SU-DHL-6 (cell line): ENCODE measurements around the gene LONRF2.
"Not testable (repeated sequence)": the region's sequence is repeated elsewhere in the genome, so short reads cannot be mapped to it uniquely, and the experiment has no call there.

Experiments
- H2AFZ ChIP-seq: fragments of 200-600 bp; sonication (generic); 2 replicates; pipeline ENCODE4 v1.6.1; 2014; ENCODE audit warnings: low read depth, mild to moderate bottlenecking, moderate library complexity, mixed read lengths, antibody characterized with exemption, low read length; ENCODE audit not compliant: severe bottlenecking
- H3F3A ChIP-seq: fragments of 200-600 bp; shearing (Covaris generic); 2 replicates; pipeline ENCODE4 v1.6.0; 2016; ENCODE audit warnings: antibody characterized with exemption, mild to moderate bottlenecking; ENCODE audit not compliant: insufficient read depth
- H3K27ac ChIP-seq: fragments of 200-600 bp; sonication (generic); 2 replicates; pipeline ENCODE4 v1.5.1; 2016; ENCODE audit warnings: low read depth, mild to moderate bottlenecking, low read length, moderate library complexity, mixed read lengths
- H3K27me3 ChIP-seq: fragments of 200-600 bp; sonication (generic), shearing (Covaris generic); 2 replicates; pipeline ENCODE4 v1.6.0; 2014; ENCODE audit warnings: mild to moderate bottlenecking, low read length
- H3K36me3 ChIP-seq: fragments of 200-600 bp; sonication (generic); 2 replicates; pipeline ENCODE4 v1.6.1; 2014; ENCODE audit warnings: mild to moderate bottlenecking, low read length, mixed read lengths
- H3K4me2 ChIP-seq: fragments of 300-600, 200-600 bp; shearing (Covaris generic), sonication (generic); 2 replicates; pipeline ENCODE4 v1.6.0; 2014; ENCODE audit warnings: low read length, low read depth, mild to moderate bottlenecking; ENCODE audit not compliant: poor library complexity, severe bottlenecking
- H3K4me3 ChIP-seq: fragments of 200-600 bp; sonication (generic); 2 replicates; pipeline ENCODE4 v1.5.1; 2014; ENCODE audit warnings: antibody characterized with exemption, low read length, mild to moderate bottlenecking, mixed read lengths; ENCODE audit not compliant: insufficient read depth, poor library complexity, severe bottlenecking
- H3K79me2 ChIP-seq: fragments of 200-600 bp; sonication (generic); 2 replicates; pipeline ENCODE4 v1.6.1; 2014; ENCODE audit warnings: mild to moderate bottlenecking, low read length, moderate library complexity; ENCODE audit not compliant: insufficient read depth
- H3K9ac ChIP-seq: fragments of 200-600 bp; sonication (generic); 2 replicates; pipeline ENCODE4 v1.7.0; 2014; ENCODE audit warnings: mild to moderate bottlenecking, low read length
- H3K9me2 ChIP-seq: fragments of 200-600 bp; sonication (generic); replicated peaks from 2 replicates; pipeline ENCODE4 v1.6.1; 2014; ENCODE audit warnings: low read length; ENCODE audit not compliant: insufficient read depth
- H3K9me3 ChIP-seq: fragments of 200-600 bp; sonication (generic); 2 replicates; pipeline ENCODE4 v1.6.1; 2014; ENCODE audit warnings: low read length, mixed read lengths; ENCODE audit not compliant: insufficient read depth
- H4K20me1 ChIP-seq: fragments of 200-600 bp; sonication (generic); 2 replicates; pipeline ENCODE4 v1.6.1; 2014; ENCODE audit warnings: low read depth, mild to moderate bottlenecking, antibody characterized with exemption, low read length, moderate library complexity, mixed read lengths
- CTCF ChIP-seq: fragments of 200-600 bp; sonication (generic); IDR thresholded peaks from one replicate; pipeline ENCODE4 v1.5.1; 2017; ENCODE audit warnings: antibody characterized with exemption, mild to moderate bottlenecking, low read length, moderate library complexity; ENCODE audit not compliant: insufficient read depth, poor library complexity, severe bottlenecking
- EZH2phosphoT487 ChIP-seq: fragments of 200-600 bp; sonication (generic), shearing (Covaris generic); conservative IDR thresholded peaks from 2 replicates; pipeline ENCODE4 v1.6.1; 2018; ENCODE audit warnings: mild to moderate bottlenecking, antibody characterized with exemption, low read length, moderate library complexity, mixed read lengths

The LONRF2 gene

GRCh38 chr2:100359576-100359975, 37.3 kb upstream of the LONRF2 start:
- no peaks in the 10 kb centered on the region for H3F3A ChIP-seq
- H3K79me2 ChIP-seq: no peaks in the 10 kb centered on the region
- TF ChIP-seq CTCF (no peak), EZH2phosphoT487 (no peak)
- no peak overlapping the region for H3K27ac ChIP-seq
- no peak overlapping the region for H2AFZ ChIP-seq
- H3K4me3 ChIP-seq: no peak overlapping the region
- H3K4me2 ChIP-seq: no peak overlapping the region
- no peaks in the 10 kb centered on the region for H4K20me1 ChIP-seq
- no peaks in the 10 kb centered on the region for H3K9me2 ChIP-seq
- peaks cover 3% of the 10 kb centered on the region; the same call in 1 of the 2 replicates for H3K27me3 ChIP-seq
- no peak overlapping the region for H3K9ac ChIP-seq
- no peaks in the 10 kb centered on the region for H3K9me3 ChIP-seq
- H3K36me3 ChIP-seq: no peaks in the 10 kb centered on the region

- Histone ChIP-seq H3K9ac (no peak overlapping the region), H3K36me3 (no peaks in the 10 kb centered on the region), H3K4me2 (no peak overlapping the region), H3K9me2 (no peaks in the 10 kb centered on the region), H3K9me3 (no peaks in the 10 kb centered on the region), H3K79me2 (no peaks in the 10 kb centered on the region), H3F3A (no peaks in the 10 kb centered on the region), H4K20me1 (no peaks in the 10 kb centered on the region), H2AFZ (no peak overlapping the region), H3K27ac (no peak overlapping the region), H3K4me3 (no peak overlapping the region), H3K27me3 (peaks cover 3% of the 10 kb centered on the region; the same call in 1 of the 2 replicates)
- no peak for TF ChIP-seq EZH2phosphoT487
- no peak for TF ChIP-seq CTCF
Measured at GRCh38 chr2:100358554-100358953, 36.3 kb upstream of the LONRF2 start.

DNA sequence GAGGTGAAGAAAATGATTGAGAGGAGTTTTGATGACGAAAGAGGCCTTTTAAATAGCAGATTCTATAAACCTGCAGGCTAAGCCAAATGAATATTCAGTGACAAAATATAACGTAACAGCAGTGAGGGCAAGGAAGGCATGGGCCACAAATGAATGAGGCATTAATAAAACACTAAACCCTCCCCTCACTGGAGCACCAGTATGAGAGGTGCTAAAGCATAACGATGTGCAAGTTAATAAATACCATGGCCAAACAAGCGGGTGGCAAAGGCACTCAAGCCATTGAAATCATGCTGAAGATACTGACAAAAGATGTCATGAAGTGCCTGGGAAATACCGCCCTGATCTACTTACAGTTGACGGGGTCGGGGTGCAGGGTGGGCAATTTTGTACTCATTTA, 30.2 kb upstream of the LONRF2 start:
- Histone ChIP-seq H3K27ac (no peak overlapping the region), H3K9me2 (no peaks in the 10 kb centered on the region), H3K4me3 (no peak overlapping the region), H3F3A (no peaks in the 10 kb centered on the region), H3K27me3 (peaks cover 3% of the 10 kb centered on the region; the same call in 1 of the 2 replicates), H3K79me2 (no peaks in the 10 kb centered on the region), H3K9me3 (no peaks in the 10 kb centered on the region), H3K4me2 (no peak overlapping the region), H3K9ac (no peak overlapping the region), H2AFZ (no peak overlapping the region), H4K20me1 (no peaks in the 10 kb centered on the region), H3K36me3 (no peaks in the 10 kb centered on the region)
- TF ChIP-seq CTCF (no peak), EZH2phosphoT487 (no peak)

GRCh38 chr2:100350661-100351185, 28.4 kb upstream of the LONRF2 start:
- no peaks in the 10 kb centered on the region for H3K9me3 ChIP-seq
- H3K27ac ChIP-seq: no peak overlapping the region
- no peak for TF ChIP-seq CTCF
- no peak for TF ChIP-seq EZH2phosphoT487
- no peaks in the 10 kb centered on the region for H3K79me2 ChIP-seq
- no peak overlapping the region for H3K9ac ChIP-seq
- H3K4me3 ChIP-seq: no peak overlapping the region
- H3K36me3 ChIP-seq: no peaks in the 10 kb centered on the region
- no peaks in the 10 kb centered on the region for H3F3A ChIP-seq
- no peaks in the 10 kb centered on the region for H4K20me1 ChIP-seq
- no peak overlapping the region for H2AFZ ChIP-seq
- H3K27me3 ChIP-seq: no peaks in the 10 kb centered on the region
- H3K4me2 ChIP-seq: no peak overlapping the region
- H3K9me2 ChIP-seq: no peaks in the 10 kb centered on the region

DNA sequence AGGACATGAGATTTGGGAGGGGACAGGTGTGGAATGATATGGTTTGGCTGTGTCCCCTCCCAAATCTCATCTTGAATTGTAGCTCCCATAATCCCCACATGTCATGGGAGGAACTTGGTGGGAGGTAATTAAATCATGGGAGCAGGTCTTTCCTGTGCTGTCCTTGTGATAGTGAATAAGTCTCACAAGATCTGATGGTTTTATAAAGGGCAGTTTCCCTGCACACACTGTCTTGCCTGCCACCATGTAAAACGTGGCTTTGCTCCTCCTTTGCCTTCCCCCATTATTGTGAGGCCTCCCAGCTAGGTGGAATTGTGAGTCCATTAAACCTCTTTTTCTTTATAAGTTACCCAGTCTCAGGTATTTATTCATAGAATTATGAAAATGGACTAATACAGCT, 22.8 kb upstream of the LONRF2 start:
- H3K27me3 ChIP-seq, H3F3A ChIP-seq, H3K9me3 ChIP-seq: not testable (repeated sequence)

More for the DNA sequence above, 22.8 kb upstream of the LONRF2 start:
- H3K79me2 ChIP-seq, H3K9ac ChIP-seq, H4K20me1 ChIP-seq, H3K4me2 ChIP-seq, H3K36me3 ChIP-seq, H3K4me3 ChIP-seq, H3K27ac ChIP-seq, H2AFZ ChIP-seq, H3K9me2 ChIP-seq: not testable (repeated sequence)
